Endodermal cell (in vitro differentiated cells): ENCODE results near the gene CACUL1. TPM values are rescaled to one million over a fixed set of nuclear protein-coding genes. Genes with fewer than 3 reads are reported as not detected.

Experiments used
- DNase-seq: peaks from one replicate; pipeline ENCODE4 v3.0.0-alpha.2; 2017
- H3K27ac ChIP-seq: 2 replicates; pipeline ENCODE4 v1.5.1; 2013; ENCODE audit warnings: mild to moderate bottlenecking, low read depth, low read length, moderate library complexity
- H3K27me3 ChIP-seq: 2 replicates; pipeline ENCODE4 v1.6.1; 2013; ENCODE audit warnings: mild to moderate bottlenecking, low read length, moderate library complexity; ENCODE audit not compliant: insufficient read depth, control insufficient read depth, poor library complexity, severe bottlenecking
- H3K36me3 ChIP-seq: 2 replicates; pipeline ENCODE4 v1.7.0; 2013; ENCODE audit warnings: mild to moderate bottlenecking, low read length, moderate library complexity; ENCODE audit not compliant: control insufficient read depth, insufficient read depth
- H3K4me1 ChIP-seq: one replicate; pipeline ENCODE4 v1.7.0; 2013; ENCODE audit warnings: low read length; ENCODE audit not compliant: control insufficient read depth, insufficient read depth
- H3K4me3 ChIP-seq: 2 replicates; pipeline ENCODE4 v1.5.1; 2013; ENCODE audit warnings: mild to moderate bottlenecking, low read length, moderate library complexity
- H3K9ac ChIP-seq: 2 replicates; pipeline ENCODE4 v1.6.1; 2013; ENCODE audit warnings: mild to moderate bottlenecking, low read length, moderate library complexity; ENCODE audit not compliant: poor library complexity, severe bottlenecking; ENCODE audit errors: extremely low read depth
- H3K9me3 ChIP-seq: 2 replicates; pipeline ENCODE4 v1.6.1; 2013; ENCODE audit warnings: mild to moderate bottlenecking, low read length, moderate library complexity; ENCODE audit not compliant: control insufficient read depth
- H3K27ac Mint-ChIP-seq: 2 replicates; pipeline ENCODE4 v1.8.0; 2020; ENCODE audit warnings: mixed read lengths
- H3K27me3 Mint-ChIP-seq: 2 replicates; pipeline ENCODE4 v1.8.0; 2021; ENCODE audit warnings: mild to moderate bottlenecking, mixed read lengths; ENCODE audit not compliant: insufficient read depth
- H3K36me3 Mint-ChIP-seq: 2 replicates; pipeline ENCODE4 v1.8.0; 2020; ENCODE audit warnings: low read depth, mixed read lengths
- H3K4me1 Mint-ChIP-seq: 2 replicates; pipeline ENCODE4 v1.8.0; 2020; ENCODE audit warnings: mixed read lengths
- H3K4me3 Mint-ChIP-seq: 2 replicates; pipeline ENCODE4 v1.8.0; 2020; ENCODE audit warnings: mild to moderate bottlenecking, moderate library complexity, mixed read lengths
- H3K9me3 Mint-ChIP-seq: 2 replicates; pipeline ENCODE4 v1.8.0; 2020; ENCODE audit warnings: mild to moderate bottlenecking, mixed read lengths
- CTCF ChIP-seq: fragments of 200-600 bp; sonication (generic); conservative IDR thresholded peaks from 2 replicates; pipeline ENCODE4 v1.5.0; 2021; ENCODE audit warnings: antibody characterized with exemption, mild to moderate bottlenecking
- WGBS, 2 experiments: methylation state at CpG; one replicate each; pipeline versions ENCODE4 v1.1.5 to v1.1.7; 2013; ENCODE audit warnings: missing lambda C conversion rate in 2 of 2, mixed read lengths in 1 of 2; ENCODE audit not compliant: insufficient coverage in 1 of 2, insufficient read length in 1 of 2; 5-methylcytosine and 5-hydroxymethylcytosine counted together
- total RNA-seq, 2 donors: library from RNA; stranded (reverse); fragmentation: NEBNext Ultra II Directional in 1 of 2; extraction: Animal tissue kit (Norgen Biotek cat#: 25700) in 1 of 2; gene quantifications; 2 replicates in 1 of 2; 3 replicates in 1 of 2; pipeline ENCODE4 v1.2.1, GENCODE V29; 2021

CACUL1 gene
- total RNA-seq, 2 donors from 2014 or later: 37.5 to 38.9 TPM

DNA sequence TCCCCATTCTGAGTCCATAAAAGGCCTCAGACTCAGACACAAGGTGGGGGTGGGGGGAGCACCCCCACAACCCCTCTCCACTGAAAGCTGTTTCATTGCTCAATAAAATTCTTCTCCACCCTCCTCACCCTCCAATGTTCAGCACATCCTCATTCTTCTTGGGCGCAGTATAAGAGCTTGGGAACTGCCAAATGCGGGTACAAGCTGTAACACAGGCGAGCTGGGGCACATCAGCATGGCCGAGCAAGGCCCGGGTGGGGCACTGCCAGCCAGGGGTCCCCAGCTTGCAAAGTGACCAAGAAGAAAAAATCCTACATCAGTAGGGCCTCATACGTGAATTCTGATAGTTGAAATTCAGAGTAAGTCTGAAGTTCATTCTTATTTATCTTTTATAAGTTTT, 50.1 kb downstream of the CACUL1 start:
- no peaks in the 10 kb centered on the region for H3K9me3 Mint-ChIP-seq
- 98 to 100% methylated on average over 1 to 5 of the region's 6 CpGs for WGBS, 2 experiments
- no peak for DNase-seq
- Histone ChIP-seq H3K9ac (no peak overlapping the region), H3K27me3 (no peaks in the 10 kb centered on the region), H3K36me3 (peaks cover 27% of the 10 kb centered on the region), H3K4me1 (peaks cover 4% of the 10 kb centered on the region), H3K4me3 (no peak overlapping the region), H3K9me3 (no peaks in the 10 kb centered on the region), H3K27ac (no peak overlapping the region)
- H3K27me3 Mint-ChIP-seq: no peaks in the 10 kb centered on the region
- H3K4me1 Mint-ChIP-seq: peaks cover 65% of the 10 kb centered on the region
- peak overlapping the region; percentile 5 for H3K27ac Mint-ChIP-seq
- H3K4me3 Mint-ChIP-seq: no peak overlapping the region
- no peak for TF ChIP-seq CTCF
- peaks cover 25% of the 10 kb centered on the region for H3K36me3 Mint-ChIP-seq

DNA sequence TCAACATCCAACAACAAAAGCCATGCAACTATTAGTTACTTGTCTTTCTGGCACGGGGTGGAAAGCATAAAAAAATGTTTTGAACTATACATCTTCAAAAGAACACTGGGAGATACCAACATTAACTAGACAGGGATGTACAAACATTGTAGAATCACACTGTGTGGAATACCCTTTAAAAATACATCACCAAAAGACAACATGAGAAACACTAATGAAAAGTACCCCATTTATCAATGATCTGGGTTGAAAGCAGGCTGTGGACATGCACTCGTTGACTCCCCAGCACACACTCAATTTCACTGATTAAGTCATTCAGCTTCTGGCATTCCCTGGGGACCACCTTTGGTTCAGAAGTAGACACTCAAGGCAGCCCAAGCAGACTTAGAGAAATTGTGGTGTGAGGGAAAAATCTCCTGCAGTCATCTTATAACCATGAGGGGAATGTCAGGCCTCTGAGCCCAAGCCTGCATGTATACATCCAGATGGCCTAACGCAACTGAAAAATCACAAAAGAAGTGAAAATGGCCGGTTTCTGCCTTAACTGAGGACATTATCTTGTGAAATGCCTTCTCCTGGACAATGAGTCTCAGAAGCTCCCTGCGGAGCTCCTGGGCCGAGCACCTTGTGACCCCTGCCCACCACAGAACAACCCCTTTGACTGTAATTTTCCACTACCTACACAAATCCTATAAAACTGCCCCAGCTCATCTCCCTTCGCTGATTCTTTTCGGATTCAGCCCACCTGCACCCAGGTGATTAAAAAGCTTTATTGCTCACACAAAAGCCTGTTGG, 53.0 kb downstream of the CACUL1 start:
- H3K4me3 Mint-ChIP-seq: peak overlapping the region; percentile 6
- Histone ChIP-seq H3K9ac (no peak overlapping the region), H3K9me3 (no peaks in the 10 kb centered on the region), H3K27me3 (no peaks in the 10 kb centered on the region), H3K4me1 (no peaks in the 10 kb centered on the region), H3K27ac (peak overlapping the region; percentile 33), H3K4me3 (peak overlapping the region; percentile 9), H3K36me3 (peaks cover 28% of the 10 kb centered on the region)
- peak overlapping the region; percentile 85 for H3K27ac Mint-ChIP-seq
- DNase-seq: peak; percentile 77
- peaks cover 23% of the 10 kb centered on the region for H3K36me3 Mint-ChIP-seq
- WGBS, 2 experiments: 65 to 66% methylated on average over 6 to 8 of the region's 8 CpGs
- H3K27me3 Mint-ChIP-seq: no peaks in the 10 kb centered on the region
- peaks cover 64% of the 10 kb centered on the region for H3K4me1 Mint-ChIP-seq
- no peak for TF ChIP-seq CTCF
- H3K9me3 Mint-ChIP-seq: no peaks in the 10 kb centered on the region

DNA sequence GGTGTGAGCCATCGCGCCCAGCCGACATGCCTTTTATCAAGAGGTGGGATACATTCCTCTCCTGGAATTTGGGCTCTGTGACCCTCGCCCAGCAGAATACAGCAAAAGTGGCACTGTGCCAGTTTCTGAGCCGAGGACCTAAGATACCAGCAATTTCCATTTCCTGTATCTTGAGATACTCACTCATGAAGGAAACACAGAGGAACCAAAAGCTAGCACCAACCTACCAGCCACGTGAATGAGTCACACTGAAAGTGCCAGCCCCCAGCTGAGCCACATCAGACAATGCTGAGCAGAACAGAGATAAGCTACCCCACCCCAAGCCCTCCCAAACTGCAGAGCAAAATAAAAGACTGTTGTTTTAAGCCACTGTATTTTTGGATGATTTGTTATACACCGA, 56.3 kb downstream of the CACUL1 start:
- no peaks in the 10 kb centered on the region for H3K27me3 ChIP-seq
- peaks cover 36% of the 10 kb centered on the region for H3K36me3 Mint-ChIP-seq
- H3K9me3 ChIP-seq: peaks cover 5% of the 10 kb centered on the region
- H3K27me3 Mint-ChIP-seq: no peaks in the 10 kb centered on the region
- H3K4me3 ChIP-seq: no peak overlapping the region
- peaks cover 34% of the 10 kb centered on the region for H3K36me3 ChIP-seq
- no peak overlapping the region for H3K4me3 Mint-ChIP-seq
- H3K27ac Mint-ChIP-seq: peak overlapping the region; percentile 11
- H3K9me3 Mint-ChIP-seq: no peaks in the 10 kb centered on the region
- peaks cover 40% of the 10 kb centered on the region for H3K4me1 Mint-ChIP-seq
- no peaks in the 10 kb centered on the region for H3K4me1 ChIP-seq
- DNase-seq: peak; percentile 75
- TF ChIP-seq CTCF: no peak
- no peak overlapping the region for H3K27ac ChIP-seq
- 77 to 78% methylated on average over 6 to 7 of the region's 7 CpGs for WGBS, 2 experiments
- no peak overlapping the region for H3K9ac ChIP-seq
